GM23248 (cell line): ENCODE measurements around the gene BEND7.

ENCODE experiments used
- EZH2 ChIP-seq: fragments of 200-600 bp; sonication (generic); IDR thresholded peaks from 2 replicates; pipeline ENCODE4 v1.6.1; 2018; ENCODE audit warnings: antibody characterized with exemption, mild to moderate bottlenecking; ENCODE audit not compliant: insufficient read depth, poor library complexity, severe bottlenecking
- EZH2phosphoT487 ChIP-seq: fragments of 200-600 bp; sonication (generic); IDR thresholded peaks from 2 replicates; pipeline ENCODE4 v1.6.1; 2018; ENCODE audit warnings: antibody characterized with exemption, moderate library complexity, mild to moderate bottlenecking, low read depth; ENCODE audit not compliant: insufficient read depth

DNA sequence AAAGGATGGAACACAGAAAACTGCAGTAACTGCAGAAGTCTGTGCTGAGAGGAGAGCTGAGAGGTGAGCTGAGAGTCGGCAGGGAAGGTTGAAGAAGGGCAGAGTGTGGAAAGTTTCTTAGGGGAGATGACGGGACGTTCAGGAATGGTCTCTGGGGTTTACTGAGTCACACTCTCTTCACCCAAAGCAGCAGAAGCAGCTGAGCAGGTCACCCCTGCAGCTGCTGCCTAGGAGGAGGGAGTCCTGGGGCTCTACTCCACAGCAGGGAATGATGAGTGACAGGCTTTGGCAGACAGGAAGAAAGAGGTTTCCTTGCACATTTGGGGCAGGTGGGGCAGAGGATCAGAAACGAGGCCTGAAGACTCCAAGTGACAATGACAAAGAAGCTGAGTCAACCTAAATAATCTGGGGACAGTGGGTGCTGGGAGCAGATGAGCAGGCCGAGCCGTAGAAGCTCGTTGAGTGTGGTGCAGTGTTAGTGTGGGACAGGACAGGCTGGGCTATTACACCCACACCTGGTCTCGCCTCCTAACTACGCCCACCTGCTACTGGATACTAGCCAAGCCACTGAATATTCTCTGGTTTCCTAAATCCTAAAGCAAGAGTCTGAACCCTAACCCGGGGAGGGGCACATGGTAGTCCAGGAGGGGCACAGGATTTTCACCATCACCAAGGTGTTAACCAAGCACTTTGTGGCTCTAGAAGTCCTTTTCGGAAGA, 24.9 kb downstream of the BEND7 start:
- TF ChIP-seq EZH2 = no peak
- TF ChIP-seq EZH2phosphoT487 = no peak
